Stimulated activated CD4-positive, alpha-beta T cell treated with anti-CD3 and anti-CD28 coated beads, TNF-alpha, amount 100 ng/mL, for 1 hour (primary cell): ENCODE data around the gene ROM1.
A peak's percentile ranks its signal among the peaks of the same experiment; 100 is the strongest.
"Not testable (repeated sequence)": the region's sequence is repeated elsewhere in the genome, so short reads cannot be mapped to it uniquely, and the experiment has no call there.

Experiments used
- DNase-seq, 3 donors: peaks; one replicate each; pipeline ENCODE4 v3.0.0-alpha.2; 2020; ENCODE audit warnings: low read depth in 3 of 3, low spot score in 1 of 3

The ROM1 gene

GRCh38 chr11:62585356-62585755 lies 27.7 kb upstream of the ROM1 start:
- DNase-seq, result not testable (repeated sequence)

GRCh38 chr11:62588966-62589637 lies 24.0 kb upstream of the ROM1 start:
- DNase-seq, result no peak

- peak; percentile 85 to 96 (median 94) for DNase-seq
Measured at GRCh38 chr11:62591448-62592145, 21.5 kb upstream of the ROM1 start, which contains the start of gene TUT1. Gene TUT1, minus strand, starts transcription at chr11:62591523. Its CDS starts 38 bp downstream, at chr11:62591485.

GRCh38 chr11:62592146-62592815 lies 20.8 kb upstream of the ROM1 start:
- DNase-seq, result no peak

GRCh38 chr11:62592989-62593421 lies 20.1 kb upstream of the ROM1 start:
- no peak for DNase-seq

GRCh38 chr11:62593434-62594044 lies 19.5 kb upstream of the ROM1 start:
- DNase-seq, result peak; percentile 52 to 59 (median 56)

- DNase-seq, result no peak
Measured at GRCh38 chr11:62595124-62595523, 17.9 kb upstream of the ROM1 start.

GRCh38 chr11:62599069-62599696 lies 13.9 kb upstream of the ROM1 start:
- DNase-seq, result peak; percentile 84 to 94 (median 89)

GRCh38 chr11:62599901-62600300 lies 13.2 kb upstream of the ROM1 start:
- no peak for DNase-seq

GRCh38 chr11:62600367-62601121 lies 12.5 kb upstream of the ROM1 start:
- DNase-seq, result no peak

GRCh38 chr11:62601122-62601371 lies 12.0 kb upstream of the ROM1 start:
- DNase-seq, result no peak

- DNase-seq, result peak; percentile 97 to 99 (median 99)
Measured at GRCh38 chr11:62601372-62602140, 11.5 kb upstream of the ROM1 start, which contains the start of gene MTA2. Gene MTA2, minus strand, starts transcription at chr11:62601865. Its CDS starts 415 bp downstream, at chr11:62601450.

- DNase-seq, result no peak
Measured at GRCh38 chr11:62602141-62603071, 10.7 kb upstream of the ROM1 start.

- no peak for DNase-seq
Measured at GRCh38 chr11:62603072-62603408, 10.0 kb upstream of the ROM1 start.

- no peak for DNase-seq
Measured at GRCh38 chr11:62603776-62604299, 9.2 kb upstream of the ROM1 start.

- DNase-seq, result no peak
Measured at GRCh38 chr11:62604460-62605120, 8.5 kb upstream of the ROM1 start.

- no peak for DNase-seq
Measured at GRCh38 chr11:62605467-62605866, 7.6 kb upstream of the ROM1 start.

GRCh38 chr11:62605902-62606301 lies 7.2 kb upstream of the ROM1 start:
- DNase-seq, result no peak
